Glomerular visceral epithelial cell (primary cell): ENCODE measurements around the gene SSBP3.

Experiments used
- DNase-seq: peaks from one replicate; pipeline ENCODE4 v3.0.0-alpha.2; 2016; ENCODE audit errors: extremely low spot score

Gene SSBP3

DNA sequence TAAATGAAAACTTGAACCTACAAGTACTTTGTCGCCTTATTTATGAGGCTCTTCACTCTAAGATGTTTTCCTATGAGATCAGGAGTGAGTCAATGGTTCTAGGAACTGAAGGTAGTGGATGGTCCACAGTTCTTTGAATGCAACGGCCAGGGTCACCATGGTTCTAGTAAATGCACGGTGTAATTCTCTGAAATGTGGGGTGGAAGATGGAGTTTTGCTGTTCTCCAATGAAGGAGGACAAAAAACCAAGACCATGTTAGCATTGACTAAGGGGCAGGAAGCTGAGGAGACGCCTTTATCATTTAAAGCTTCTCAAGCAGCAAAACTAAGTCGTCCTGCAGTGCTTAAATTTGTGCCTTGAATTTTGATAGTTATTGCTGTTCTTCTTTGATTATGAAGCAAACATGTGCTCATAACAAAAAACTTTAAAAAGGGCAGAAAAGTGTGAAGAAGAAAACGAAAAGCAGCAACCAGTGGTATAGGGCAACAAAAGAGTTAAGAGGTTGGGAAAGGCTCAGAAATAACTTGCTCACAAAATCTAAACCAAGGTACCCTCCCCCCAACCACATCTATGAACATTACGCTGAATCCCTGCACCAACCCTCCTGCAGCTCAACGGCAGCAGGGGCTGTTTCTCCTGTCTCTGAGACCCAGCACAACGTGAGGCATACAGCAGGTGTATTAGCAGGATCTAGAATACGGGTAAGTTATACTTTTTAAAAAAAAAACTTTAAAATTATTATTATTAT lies 121.2 kb downstream of the SSBP3 start:
- DNase-seq: no peak

- no peak for DNase-seq
These were observed 122.4 kb downstream of the SSBP3 start for GRCh38 chr1:54283635-54284385.

GRCh38 chr1:54282101-54282847 lies 123.9 kb downstream of the SSBP3 start:
- DNase-seq: no peak

GRCh38 chr1:54280651-54281050 lies 125.5 kb downstream of the SSBP3 start:
- DNase-seq: no peak

DNA sequence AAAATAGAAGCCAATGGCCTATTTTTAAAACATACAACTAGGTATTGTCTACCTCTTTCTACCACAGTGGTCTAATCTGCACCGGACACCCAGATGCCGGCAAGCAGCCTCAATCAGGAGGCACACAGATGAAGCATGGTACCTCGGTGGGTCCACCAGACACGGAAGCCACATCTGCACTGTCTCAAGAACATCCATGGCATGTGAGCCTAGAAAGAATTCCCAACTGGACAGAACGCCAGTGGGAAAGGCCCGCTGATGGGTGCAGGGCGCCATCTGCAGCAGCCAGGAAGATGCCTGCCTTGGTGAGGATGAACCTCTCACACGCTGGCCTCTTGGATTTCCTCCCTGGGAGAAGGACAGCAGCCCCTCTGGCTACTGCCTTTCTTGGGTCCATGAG lies 126.7 kb downstream of the SSBP3 start:
- DNase-seq: no peak

- peak; percentile 51 for DNase-seq
These were observed 127.2 kb downstream of the SSBP3 start for GRCh38 chr1:54278941-54279422.

DNA sequence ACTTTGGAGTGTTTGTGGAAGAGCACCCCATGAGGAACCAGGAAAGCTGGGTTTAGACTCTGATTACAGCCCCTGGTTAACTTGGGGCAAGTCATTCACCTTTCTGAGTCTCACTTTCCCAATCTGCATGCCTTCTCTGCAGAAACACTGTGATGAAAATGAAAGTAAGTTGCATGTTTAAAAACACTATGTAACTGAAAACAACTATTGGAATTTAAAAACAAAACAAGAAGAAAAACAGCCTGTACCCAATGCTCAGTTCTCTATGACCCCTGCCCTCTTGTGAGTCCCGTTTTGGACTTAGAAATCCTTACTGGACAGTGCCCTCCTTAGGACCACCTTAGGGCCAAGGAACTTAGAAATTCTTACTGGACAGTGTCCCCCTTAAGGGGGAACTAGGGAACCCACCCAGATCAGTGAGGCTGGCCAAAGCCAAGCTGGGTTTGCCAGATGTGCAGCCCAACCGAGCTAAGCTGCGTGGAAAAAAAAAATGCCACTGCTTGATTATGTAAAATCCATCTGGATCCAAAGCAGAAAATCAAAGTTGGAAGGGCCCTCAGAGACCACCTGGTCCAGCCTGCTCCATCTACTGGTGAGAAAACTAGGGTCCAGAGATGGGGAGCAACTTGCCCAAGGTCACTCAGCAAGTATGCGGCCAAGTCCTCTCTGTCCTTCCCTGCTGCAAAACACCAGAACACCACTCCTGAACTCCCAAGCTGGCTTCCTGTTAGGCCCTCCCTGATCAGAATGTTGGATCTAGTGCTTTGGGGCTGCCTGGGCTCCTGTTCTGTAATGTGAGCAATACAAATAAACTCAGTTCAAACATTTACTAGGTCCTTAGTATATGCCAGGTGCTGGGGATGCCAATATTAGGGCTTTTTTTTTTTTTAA lies 128.5 kb downstream of the SSBP3 start:
- DNase-seq: no peak

GRCh38 chr1:54276617-54277450 lies 129.4 kb downstream of the SSBP3 start:
- DNase-seq: no peak

DNA sequence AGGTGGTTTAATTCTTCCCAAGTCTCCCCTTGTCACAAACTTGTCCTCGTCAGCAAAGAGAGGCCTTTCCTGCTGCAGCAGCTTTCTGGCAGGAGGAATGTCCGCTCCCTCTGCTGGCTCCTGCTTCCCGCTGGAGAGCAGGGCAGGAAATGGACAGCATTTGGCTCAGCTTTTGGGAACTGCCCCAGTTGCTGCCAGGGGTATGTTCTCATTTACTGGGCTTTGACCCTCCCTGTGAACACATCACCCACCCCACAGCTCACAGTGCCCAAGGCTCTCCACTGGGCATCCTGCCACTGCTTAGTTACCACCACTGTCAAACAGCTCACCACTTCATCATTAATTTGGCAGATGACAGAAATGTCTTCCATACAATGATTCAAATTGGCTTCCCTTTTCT lies 130.8 kb downstream of the SSBP3 start:
- no peak for DNase-seq

- no peak for DNase-seq
These were observed 131.3 kb downstream of the SSBP3 start for GRCh38 chr1:54274881-54275280.

- DNase-seq: no peak
These were observed 131.7 kb downstream of the SSBP3 start for GRCh38 chr1:54274448-54274847.

DNA sequence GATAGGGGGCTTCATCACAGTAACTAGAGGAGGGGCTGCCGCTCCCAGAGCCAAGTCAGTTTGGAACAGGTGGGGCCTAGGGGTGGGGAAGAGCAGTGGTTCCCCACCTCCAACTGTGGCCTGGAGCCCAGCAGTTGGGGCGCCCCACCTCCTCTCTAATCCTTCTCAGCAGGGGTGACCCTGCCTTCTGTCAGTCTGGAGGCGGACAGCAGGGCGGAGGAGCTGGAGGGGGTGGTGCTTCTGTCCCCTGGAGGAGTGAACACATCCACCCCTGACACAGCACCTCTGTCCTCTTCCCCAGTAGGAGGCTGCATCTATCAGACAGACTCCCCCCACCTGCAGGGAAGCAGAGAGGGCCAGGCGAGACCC lies 132.4 kb downstream of the SSBP3 start:
- DNase-seq: no peak

- DNase-seq: peak; percentile 93
These were observed 133.0 kb downstream of the SSBP3 start for GRCh38 chr1:54273092-54273794.

- no peak for DNase-seq
These were observed 133.5 kb downstream of the SSBP3 start for GRCh38 chr1:54272772-54273091.

GRCh38 chr1:54272134-54272533 lies 134.1 kb downstream of the SSBP3 start:
- peak; percentile 18 for DNase-seq

DNA sequence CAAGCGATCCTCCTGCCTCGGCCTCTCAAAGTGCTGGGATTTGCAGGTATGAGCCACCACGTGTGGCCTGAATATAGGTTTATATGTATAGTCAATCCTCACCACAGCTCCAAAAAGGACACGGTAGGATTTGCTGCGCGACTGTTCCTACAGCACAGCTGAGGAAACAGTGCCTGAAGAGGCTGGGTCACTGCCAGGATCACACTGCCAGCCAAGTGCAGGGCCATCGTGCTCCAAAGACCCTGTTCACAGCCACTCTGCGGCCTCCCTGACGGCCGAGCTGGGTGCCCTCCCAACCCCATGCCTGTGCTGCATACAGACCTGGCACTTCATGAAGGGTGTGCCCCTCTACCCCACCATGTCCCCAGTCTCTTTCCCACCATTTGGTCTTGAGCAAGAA lies 134.9 kb downstream of the SSBP3 start:
- DNase-seq: no peak

DNA sequence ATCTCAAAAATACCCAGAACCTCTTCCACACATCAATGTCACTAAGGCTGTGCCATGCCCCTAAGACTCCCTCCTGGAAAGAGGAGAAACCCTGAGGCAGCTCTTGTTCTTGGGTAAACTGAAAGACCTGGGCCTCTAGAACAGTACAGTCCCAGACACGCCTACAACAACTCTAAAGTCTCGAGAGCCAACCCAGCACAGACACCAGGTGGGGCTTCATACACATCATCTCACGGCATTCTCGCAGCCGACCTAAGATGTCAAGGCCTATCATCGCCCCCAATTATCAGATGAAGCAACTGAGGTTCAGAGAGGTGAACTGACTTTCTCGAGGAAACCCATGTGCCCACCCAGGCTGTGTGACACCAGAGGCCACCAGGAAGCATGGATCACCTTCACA lies 135.7 kb downstream of the SSBP3 start:
- no peak for DNase-seq

DNA sequence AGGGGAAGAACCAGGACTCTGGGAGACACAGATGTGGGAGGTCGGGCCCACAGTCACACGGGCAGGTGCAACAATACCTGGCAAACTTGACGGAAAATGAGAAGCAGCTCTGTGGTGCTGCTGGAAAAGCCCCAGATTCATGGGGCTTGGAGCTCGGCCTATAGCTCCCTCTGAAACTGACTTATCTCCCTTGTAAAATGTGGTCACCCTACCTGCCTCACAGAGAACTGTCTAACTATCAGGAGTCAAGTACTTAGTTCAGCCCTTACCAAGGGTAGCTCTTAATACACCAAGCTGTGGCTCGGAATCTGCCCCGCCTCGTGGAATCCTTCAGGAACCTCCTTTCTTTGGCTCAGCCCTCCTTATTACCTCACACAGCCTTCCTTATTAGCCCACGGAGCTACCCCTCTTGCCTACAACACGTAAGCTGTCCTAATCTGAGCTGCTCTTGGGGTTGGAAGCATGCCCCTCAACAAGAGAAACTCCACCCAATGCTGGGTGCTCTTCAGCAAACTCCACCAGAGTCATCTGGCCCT lies 137.4 kb downstream of the SSBP3 start:
- no peak for DNase-seq

DNA sequence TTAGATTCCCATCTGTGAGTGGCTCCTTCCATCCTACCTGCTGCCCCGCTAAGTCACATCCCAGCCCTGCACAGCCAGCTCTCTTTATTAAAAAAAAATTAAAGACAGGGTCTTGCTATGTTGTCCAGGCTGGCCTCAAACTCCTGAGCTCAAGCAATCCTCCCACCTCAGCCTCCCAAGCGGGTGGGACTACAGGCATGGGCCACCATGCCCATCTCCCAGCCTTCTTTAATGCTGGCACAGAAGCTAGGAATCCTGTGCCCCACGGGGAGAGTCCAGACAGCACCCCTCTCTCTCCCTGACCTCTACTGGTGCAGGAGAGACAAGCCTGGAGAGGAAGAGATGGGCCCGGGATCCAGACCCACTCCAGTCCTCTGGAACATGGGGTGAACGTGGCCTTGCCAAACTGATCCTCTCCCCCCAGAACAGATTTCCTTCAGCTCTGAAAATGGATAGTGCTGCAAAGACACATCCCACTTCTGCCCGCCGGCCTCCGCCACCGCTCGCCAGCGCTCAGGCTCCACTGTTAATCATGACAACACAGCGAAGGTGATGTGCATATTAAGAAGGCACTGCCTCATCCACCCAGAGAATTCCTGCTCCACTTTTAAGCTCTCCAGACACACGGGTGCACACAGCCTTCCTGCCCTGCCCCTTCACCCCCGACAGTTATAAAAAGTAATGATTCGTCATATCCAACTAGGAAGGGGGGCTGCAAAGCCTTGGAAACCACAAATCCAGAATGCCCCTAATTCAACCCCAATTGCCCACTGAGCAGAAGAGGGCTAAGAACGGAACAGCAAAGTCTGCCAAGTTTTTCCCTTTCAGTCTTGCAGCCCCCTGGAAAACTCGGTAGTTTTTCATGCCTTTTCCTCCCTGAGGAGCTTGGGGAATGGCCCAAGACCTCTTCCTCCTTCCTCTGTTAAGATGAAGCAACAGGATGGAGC lies 138.1 kb downstream of the SSBP3 start:
- DNase-seq: no peak
